KOPT-K1 (cell line): ENCODE measurements around the gene RAB40AL.
"Not testable (repeated sequence)": the region's sequence is repeated elsewhere in the genome, so short reads cannot be mapped to it uniquely, and the experiment has no call there.

Experiments
- H3K27ac ChIP-seq: fragments of 200-600 bp; sonication (generic); 2 replicates; pipeline ENCODE4 v1.5.1; 2016; ENCODE audit warnings: antibody characterized with exemption, mild to moderate bottlenecking, low read depth, low read length; ENCODE audit not compliant: poor library complexity, severe bottlenecking
- H3K36me3 ChIP-seq: fragments of 200-600 bp; sonication (generic); 2 replicates; pipeline ENCODE4 v1.5.1; 2017; ENCODE audit warnings: antibody characterized with exemption, mild to moderate bottlenecking, low read length, moderate library complexity; ENCODE audit not compliant: insufficient read depth
- H3K9me3 ChIP-seq: fragments of 200-600 bp; sonication (generic); 2 replicates; pipeline ENCODE4 v1.5.1; 2017; ENCODE audit warnings: antibody characterized with exemption, low read length, mild to moderate bottlenecking; ENCODE audit not compliant: insufficient read depth, poor library complexity, severe bottlenecking

RAB40AL gene

GRCh38 chrX:102936972-102937371 is at the start of gene RAB40AL:
TSS of gene RAB40AL (plus strand) at chrX:102937272. CDS start at chrX:102937319, 47 bp downstream.
- not testable (repeated sequence) for H3K27ac ChIP-seq, H3K36me3 ChIP-seq, H3K9me3 ChIP-seq

- no peaks in the 10 kb centered on the region for H3K9me3 ChIP-seq
- no peak overlapping the region for H3K27ac ChIP-seq
- H3K36me3 ChIP-seq, result no peaks in the 10 kb centered on the region
Observed at GRCh38 chrX:102887687-102888086, 49.4 kb upstream of the RAB40AL start.

GRCh38 chrX:102892103-102892502 is 45.0 kb upstream of the RAB40AL start:
- H3K27ac ChIP-seq, result no peak overlapping the region
- H3K9me3 ChIP-seq, result no peaks in the 10 kb centered on the region

GRCh38 chrX:102899940-102900916 is 36.8 kb upstream of the RAB40AL start:
- Histone ChIP-seq H3K9me3 (no peaks in the 10 kb centered on the region), H3K36me3 (no peaks in the 10 kb centered on the region), H3K27ac (no peak overlapping the region)

More at GRCh38 chrX:102892103-102892502, 45.0 kb upstream of the RAB40AL start:
- no peaks in the 10 kb centered on the region for H3K36me3 ChIP-seq

GRCh38 chrX:102902355-102902754 is 34.7 kb upstream of the RAB40AL start:
- H3K27ac ChIP-seq, result no peak overlapping the region
- H3K9me3 ChIP-seq, result no peaks in the 10 kb centered on the region
- H3K36me3 ChIP-seq, result peaks cover 5% of the 10 kb centered on the region

- no peaks in the 10 kb centered on the region for H3K36me3 ChIP-seq
- no peaks in the 10 kb centered on the region for H3K9me3 ChIP-seq
- H3K27ac ChIP-seq, result no peak overlapping the region
Observed at GRCh38 chrX:102930990-102931756, 5.9 kb upstream of the RAB40AL start.

- Histone ChIP-seq H3K27ac (no peak overlapping the region), H3K9me3 (no peaks in the 10 kb centered on the region), H3K36me3 (no peaks in the 10 kb centered on the region)
Observed at GRCh38 chrX:102934624-102935023, 2.4 kb upstream of the RAB40AL start.

GRCh38 chrX:102950908-102951866 is 14.1 kb downstream of the RAB40AL start:
- Histone ChIP-seq H3K27ac (no peak overlapping the region), H3K36me3 (no peaks in the 10 kb centered on the region), H3K9me3 (no peaks in the 10 kb centered on the region)

GRCh38 chrX:102957751-102958150 is 20.7 kb downstream of the RAB40AL start:
- Histone ChIP-seq H3K9me3 (no peaks in the 10 kb centered on the region), H3K27ac (no peak overlapping the region)

GRCh38 chrX:102958794-102959193 is 21.7 kb downstream of the RAB40AL start:
- Histone ChIP-seq H3K9me3 (no peaks in the 10 kb centered on the region), H3K36me3 (no peaks in the 10 kb centered on the region), H3K27ac (no peak overlapping the region)

More at GRCh38 chrX:102957751-102958150, 20.7 kb downstream of the RAB40AL start:
- H3K36me3 ChIP-seq, result no peaks in the 10 kb centered on the region

GRCh38 chrX:102959471-102959870 is 22.4 kb downstream of the RAB40AL start:
- no peaks in the 10 kb centered on the region for H3K36me3 ChIP-seq
- no peaks in the 10 kb centered on the region for H3K9me3 ChIP-seq
- no peak overlapping the region for H3K27ac ChIP-seq

- H3K36me3 ChIP-seq, result no peaks in the 10 kb centered on the region
- H3K9me3 ChIP-seq, result no peaks in the 10 kb centered on the region
- H3K27ac ChIP-seq, result no peak overlapping the region
Observed at GRCh38 chrX:102963955-102964354, 26.9 kb downstream of the RAB40AL start.

GRCh38 chrX:102964940-102965339 is 27.9 kb downstream of the RAB40AL start:
- Histone ChIP-seq H3K27ac (no peak overlapping the region), H3K36me3 (no peaks in the 10 kb centered on the region), H3K9me3 (no peaks in the 10 kb centered on the region)

- Histone ChIP-seq H3K27ac (no peak overlapping the region), H3K36me3 (no peaks in the 10 kb centered on the region), H3K9me3 (peaks cover 7% of the 10 kb centered on the region)
Observed at GRCh38 chrX:102966701-102967100, 29.6 kb downstream of the RAB40AL start.
